GM23338 (cell line): ENCODE results near the gene DCAKD. TPM values are rescaled to one million over a fixed set of nuclear protein-coding genes. Genes with fewer than 3 reads are reported as not detected.

Source experiments
- ATAC-seq: fragments of 200-7000 bp; cut with Tn5 transposase; 3 replicates; pipeline ENCODE4 v1.9.1; 2020
- DNase-seq: peaks from one replicate; pipeline ENCODE4 v3.0.0-alpha.2; 2015; ENCODE audit warnings: low spot score
- H2AFZ ChIP-seq: fragments of 200-600 bp; sonication (generic); 2 replicates; pipeline ENCODE4 v1.8.0; 2016; ENCODE audit warnings: antibody characterized with exemption, mild to moderate bottlenecking, moderate library complexity
- H3F3A ChIP-seq: fragments of 200-600 bp; sonication (generic); replicated peaks from 2 replicates; pipeline ENCODE4 v1.8.0; 2017; ENCODE audit warnings: antibody characterized with exemption, mixed run types, low read depth
- H3K27ac ChIP-seq: fragments of 200-600 bp; sonication (generic); 2 replicates; pipeline ENCODE4 v1.6.1; 2016; ENCODE audit warnings: low read depth
- H3K27me3 ChIP-seq: fragments of 200-600 bp; sonication (generic); 2 replicates; pipeline ENCODE4 v1.8.0; 2016; ENCODE audit warnings: mild to moderate bottlenecking, mixed run types, moderate library complexity; ENCODE audit not compliant: insufficient read depth
- H3K36me3 ChIP-seq: fragments of 200-600 bp; sonication (generic); 2 replicates; pipeline ENCODE4 v1.8.0; 2016; ENCODE audit warnings: mild to moderate bottlenecking; ENCODE audit not compliant: insufficient read depth
- H3K4me1 ChIP-seq: fragments of 200-600 bp; sonication (generic); 2 replicates; pipeline ENCODE4 v1.8.0; 2016; ENCODE audit warnings: mild to moderate bottlenecking, moderate library complexity; ENCODE audit not compliant: insufficient read depth
- H3K4me2 ChIP-seq: fragments of 200-600 bp; sonication (generic); 2 replicates; pipeline ENCODE4 v1.7.1; 2017; ENCODE audit warnings: mixed run types
- H3K4me3 ChIP-seq: fragments of 200-600 bp; sonication (generic); 2 replicates; pipeline ENCODE4 v1.6.1; 2016; ENCODE audit warnings: mixed run types
- H3K79me2 ChIP-seq: fragments of 200-600 bp; sonication (generic); replicated peaks from 2 replicates; pipeline ENCODE4 v1.8.0; 2017; ENCODE audit warnings: mild to moderate bottlenecking; ENCODE audit not compliant: insufficient read depth
- H3K9me2 ChIP-seq: fragments of 200-600 bp; sonication (generic); 2 replicates; pipeline ENCODE4 v1.8.0; 2017; ENCODE audit not compliant: insufficient read depth
- H4K20me1 ChIP-seq: fragments of 200-600 bp; sonication (generic); replicated peaks from 2 replicates; pipeline ENCODE4 v1.8.0; 2017; ENCODE audit warnings: mild to moderate bottlenecking; ENCODE audit not compliant: insufficient read depth
- H3K27ac Mint-ChIP-seq: 2 replicates; pipeline ENCODE4 v1.8.0; 2020; ENCODE audit warnings: inconsistent platforms, mild to moderate bottlenecking, moderate library complexity, mixed read lengths
- H3K27me3 Mint-ChIP-seq: 3 replicates; pipeline ENCODE4 v1.8.0; 2022; ENCODE audit warnings: low read depth, mild to moderate bottlenecking, moderate library complexity, mixed read lengths, inconsistent platforms; ENCODE audit not compliant: insufficient read depth, poor library complexity
- H3K36me3 Mint-ChIP-seq: 3 replicates; pipeline ENCODE4 v1.8.0; 2021; ENCODE audit warnings: low read depth, mild to moderate bottlenecking, inconsistent platforms, moderate library complexity, mixed read lengths
- H3K4me1 Mint-ChIP-seq: 3 replicates; pipeline ENCODE4 v1.8.0; 2020; ENCODE audit warnings: mild to moderate bottlenecking, inconsistent platforms, mixed read lengths
- H3K4me3 Mint-ChIP-seq: 3 replicates; pipeline ENCODE4 v1.8.0; 2021; ENCODE audit warnings: moderate library complexity, mild to moderate bottlenecking, inconsistent platforms, mixed read lengths
- H3K9me3 Mint-ChIP-seq: 3 replicates; pipeline ENCODE4 v1.8.0; 2020; ENCODE audit warnings: moderate library complexity, mild to moderate bottlenecking, inconsistent platforms, mixed read lengths
- CREB1 ChIP-seq: fragments of 250-450 bp; sonication (Bioruptor Pico); IDR thresholded peaks from 2 replicates; pipeline ENCODE4 v1.5.0; 2020; ENCODE audit warnings: low read depth, mild to moderate bottlenecking, moderate library complexity
- EZH2 ChIP-seq: fragments of 200-600 bp; sonication (generic); IDR thresholded peaks from one replicate; pipeline ENCODE4 v1.8.0; 2017; ENCODE audit warnings: antibody characterized with exemption, mild to moderate bottlenecking, low read depth; ENCODE audit not compliant: unreplicated experiment
- EZH2phosphoT487 ChIP-seq: fragments of 200-600 bp; sonication (generic); IDR thresholded peaks from one replicate; pipeline ENCODE4 v1.8.1; 2018; ENCODE audit warnings: antibody characterized with exemption; ENCODE audit not compliant: unreplicated experiment
- JUNB ChIP-seq: IDR thresholded peaks from one replicate; pipeline ENCODE4 v1.6.1; 2016; ENCODE audit warnings: antibody characterized with exemption; ENCODE audit not compliant: unreplicated experiment
- NANOG ChIP-seq: IDR thresholded peaks from 2 replicates; pipeline ENCODE4 v1.6.1; 2016; ENCODE audit warnings: antibody characterized with exemption, borderline replicate concordance
- POLR2AphosphoS5 ChIP-seq: IDR thresholded peaks from 2 replicates; pipeline ENCODE4 v1.6.1; 2016; ENCODE audit warnings: antibody characterized with exemption, low read depth
- STAT1 ChIP-seq: IDR thresholded peaks from one replicate; pipeline ENCODE4 v1.6.1; 2016; ENCODE audit warnings: antibody characterized with exemption; ENCODE audit not compliant: unreplicated experiment
- ZNF114 ChIP-seq: fragments of 250-450 bp; sonication (Bioruptor Pico); IDR thresholded peaks from 2 replicates; pipeline ENCODE4 v1.5.0; 2020; ENCODE audit warnings: mild to moderate bottlenecking, moderate library complexity
- ZNF331 ChIP-seq: fragments of 250-450 bp; sonication (Bioruptor Pico); IDR thresholded peaks from 2 replicates; pipeline ENCODE4 v1.5.0; 2020; ENCODE audit warnings: low read depth, mild to moderate bottlenecking, moderate library complexity
- polyA plus RNA-seq: library from polyadenylated mRNA; unstranded; fragments of >200 nt; fragmentation: Nextera tagmentation; extraction: Ambion mirVana; gene quantifications from 2 replicates; pipeline ENCODE4 v1.2.1, GENCODE V29; 2016
- total RNA-seq: library from RNA; depleted of rRNA; stranded (reverse); fragments of >200 nt; shearing (Covaris generic); gene quantifications from 2 replicates; pipeline ENCODE4 v1.2.3, GENCODE V29; 2014
- TF ChIP-seq, protein P1 (sequence below): IDR thresholded peaks from 2 replicates; pipeline ENCODE4 v1.6.1; 2016; ENCODE audit warnings: antibody characterized with exemption
- TF ChIP-seq, protein P2 (sequence below), 2 experiments: fragments of 200-600 bp in 1 of 2; sonication (generic) in 1 of 2; conservative IDR thresholded peaks; 2 replicates each; pipeline versions ENCODE4 v1.5.1 to v1.6.1; 2016 to 2017; ENCODE audit warnings: antibody characterized with exemption in 2 of 2, low read depth in 2 of 2, mild to moderate bottlenecking in 2 of 2, moderate library complexity in 1 of 2
- TF ChIP-seq, protein P3 (sequence below): IDR thresholded peaks from one replicate; pipeline ENCODE4 v1.6.1; 2018; ENCODE audit warnings: antibody characterized with exemption; ENCODE audit not compliant: unreplicated experiment
- TF ChIP-seq, protein P4 (sequence below): fragments of 250-450 bp; sonication (Bioruptor Pico); IDR thresholded peaks from 2 replicates; pipeline ENCODE4 v1.5.0; 2020; ENCODE audit warnings: mild to moderate bottlenecking, moderate library complexity

DCAKD gene
- total and polyA plus RNA-seq, 2 experiments from 2014 or later, result 23.7 to 57.2 TPM

DNA sequence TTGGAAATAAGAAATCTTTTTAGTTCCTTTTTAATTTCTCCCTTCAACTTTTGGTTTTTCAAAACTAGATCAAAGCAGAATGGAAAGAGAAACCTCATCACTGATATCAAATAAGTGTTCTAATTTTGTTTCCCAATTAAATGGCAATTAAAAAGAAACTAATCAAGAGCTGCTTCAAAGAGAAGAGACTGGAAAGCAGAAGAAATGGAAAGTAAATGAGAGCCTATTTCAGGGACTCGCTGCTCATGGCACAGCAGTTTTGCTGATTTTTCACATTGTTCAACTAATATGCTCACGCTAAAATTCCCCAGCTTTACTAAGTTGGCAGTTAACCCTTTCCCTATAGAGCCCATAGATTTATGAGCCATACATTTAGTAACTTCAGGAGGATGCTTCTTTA lies 16.2 kb upstream of the DCAKD start:
- H2AFZ ChIP-seq, result no peak overlapping the region
- H4K20me1 ChIP-seq, result peaks cover 24% of the 10 kb centered on the region
- ATAC-seq, result no peak
- peaks cover 98% of the 10 kb centered on the region for H3K79me2 ChIP-seq
- Mint-ChIP-seq H3K4me3 (no peak overlapping the region), H3K27ac (no peak overlapping the region), H3K36me3 (peaks cover 36% of the 10 kb centered on the region), H3K27me3 (no peaks in the 10 kb centered on the region), H3K4me1 (no peaks in the 10 kb centered on the region), H3K9me3 (no peaks in the 10 kb centered on the region)
- H3K9me2 ChIP-seq, result no peaks in the 10 kb centered on the region
- 0 out of 2 replicates have a peak, but pooled peaks cover 4% of the 10 kb centered on the region for H3F3A ChIP-seq
- no peaks in the 10 kb centered on the region for H3K27me3 ChIP-seq
- H3K36me3 ChIP-seq, result peaks cover 10% of the 10 kb centered on the region; the same call in 1 of the 2 replicates
- no peak for DNase-seq
- no peak overlapping the region for H3K4me3 ChIP-seq
- TF ChIP-seq, protein P1, sequence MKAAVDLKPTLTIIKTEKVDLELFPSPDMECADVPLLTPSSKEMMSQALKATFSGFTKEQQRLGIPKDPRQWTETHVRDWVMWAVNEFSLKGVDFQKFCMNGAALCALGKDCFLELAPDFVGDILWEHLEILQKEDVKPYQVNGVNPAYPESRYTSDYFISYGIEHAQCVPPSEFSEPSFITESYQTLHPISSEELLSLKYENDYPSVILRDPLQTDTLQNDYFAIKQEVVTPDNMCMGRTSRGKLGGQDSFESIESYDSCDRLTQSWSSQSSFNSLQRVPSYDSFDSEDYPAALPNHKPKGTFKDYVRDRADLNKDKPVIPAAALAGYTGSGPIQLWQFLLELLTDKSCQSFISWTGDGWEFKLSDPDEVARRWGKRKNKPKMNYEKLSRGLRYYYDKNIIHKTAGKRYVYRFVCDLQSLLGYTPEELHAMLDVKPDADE, result no peak
- TF ChIP-seq, protein P2, sequence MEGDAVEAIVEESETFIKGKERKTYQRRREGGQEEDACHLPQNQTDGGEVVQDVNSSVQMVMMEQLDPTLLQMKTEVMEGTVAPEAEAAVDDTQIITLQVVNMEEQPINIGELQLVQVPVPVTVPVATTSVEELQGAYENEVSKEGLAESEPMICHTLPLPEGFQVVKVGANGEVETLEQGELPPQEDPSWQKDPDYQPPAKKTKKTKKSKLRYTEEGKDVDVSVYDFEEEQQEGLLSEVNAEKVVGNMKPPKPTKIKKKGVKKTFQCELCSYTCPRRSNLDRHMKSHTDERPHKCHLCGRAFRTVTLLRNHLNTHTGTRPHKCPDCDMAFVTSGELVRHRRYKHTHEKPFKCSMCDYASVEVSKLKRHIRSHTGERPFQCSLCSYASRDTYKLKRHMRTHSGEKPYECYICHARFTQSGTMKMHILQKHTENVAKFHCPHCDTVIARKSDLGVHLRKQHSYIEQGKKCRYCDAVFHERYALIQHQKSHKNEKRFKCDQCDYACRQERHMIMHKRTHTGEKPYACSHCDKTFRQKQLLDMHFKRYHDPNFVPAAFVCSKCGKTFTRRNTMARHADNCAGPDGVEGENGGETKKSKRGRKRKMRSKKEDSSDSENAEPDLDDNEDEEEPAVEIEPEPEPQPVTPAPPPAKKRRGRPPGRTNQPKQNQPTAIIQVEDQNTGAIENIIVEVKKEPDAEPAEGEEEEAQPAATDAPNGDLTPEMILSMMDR (conservative IDR thresholded peaks at IDR 0.05; ENCODE audit: low read depth in 2 of 2), result no peak
- no peak for TF ChIP-seq EZH2phosphoT487
- TF ChIP-seq, protein P3, sequence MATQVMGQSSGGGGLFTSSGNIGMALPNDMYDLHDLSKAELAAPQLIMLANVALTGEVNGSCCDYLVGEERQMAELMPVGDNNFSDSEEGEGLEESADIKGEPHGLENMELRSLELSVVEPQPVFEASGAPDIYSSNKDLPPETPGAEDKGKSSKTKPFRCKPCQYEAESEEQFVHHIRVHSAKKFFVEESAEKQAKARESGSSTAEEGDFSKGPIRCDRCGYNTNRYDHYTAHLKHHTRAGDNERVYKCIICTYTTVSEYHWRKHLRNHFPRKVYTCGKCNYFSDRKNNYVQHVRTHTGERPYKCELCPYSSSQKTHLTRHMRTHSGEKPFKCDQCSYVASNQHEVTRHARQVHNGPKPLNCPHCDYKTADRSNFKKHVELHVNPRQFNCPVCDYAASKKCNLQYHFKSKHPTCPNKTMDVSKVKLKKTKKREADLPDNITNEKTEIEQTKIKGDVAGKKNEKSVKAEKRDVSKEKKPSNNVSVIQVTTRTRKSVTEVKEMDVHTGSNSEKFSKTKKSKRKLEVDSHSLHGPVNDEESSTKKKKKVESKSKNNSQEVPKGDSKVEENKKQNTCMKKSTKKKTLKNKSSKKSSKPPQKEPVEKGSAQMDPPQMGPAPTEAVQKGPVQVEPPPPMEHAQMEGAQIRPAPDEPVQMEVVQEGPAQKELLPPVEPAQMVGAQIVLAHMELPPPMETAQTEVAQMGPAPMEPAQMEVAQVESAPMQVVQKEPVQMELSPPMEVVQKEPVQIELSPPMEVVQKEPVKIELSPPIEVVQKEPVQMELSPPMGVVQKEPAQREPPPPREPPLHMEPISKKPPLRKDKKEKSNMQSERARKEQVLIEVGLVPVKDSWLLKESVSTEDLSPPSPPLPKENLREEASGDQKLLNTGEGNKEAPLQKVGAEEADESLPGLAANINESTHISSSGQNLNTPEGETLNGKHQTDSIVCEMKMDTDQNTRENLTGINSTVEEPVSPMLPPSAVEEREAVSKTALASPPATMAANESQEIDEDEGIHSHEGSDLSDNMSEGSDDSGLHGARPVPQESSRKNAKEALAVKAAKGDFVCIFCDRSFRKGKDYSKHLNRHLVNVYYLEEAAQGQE, result no peak
- TF ChIP-seq, protein P4, sequence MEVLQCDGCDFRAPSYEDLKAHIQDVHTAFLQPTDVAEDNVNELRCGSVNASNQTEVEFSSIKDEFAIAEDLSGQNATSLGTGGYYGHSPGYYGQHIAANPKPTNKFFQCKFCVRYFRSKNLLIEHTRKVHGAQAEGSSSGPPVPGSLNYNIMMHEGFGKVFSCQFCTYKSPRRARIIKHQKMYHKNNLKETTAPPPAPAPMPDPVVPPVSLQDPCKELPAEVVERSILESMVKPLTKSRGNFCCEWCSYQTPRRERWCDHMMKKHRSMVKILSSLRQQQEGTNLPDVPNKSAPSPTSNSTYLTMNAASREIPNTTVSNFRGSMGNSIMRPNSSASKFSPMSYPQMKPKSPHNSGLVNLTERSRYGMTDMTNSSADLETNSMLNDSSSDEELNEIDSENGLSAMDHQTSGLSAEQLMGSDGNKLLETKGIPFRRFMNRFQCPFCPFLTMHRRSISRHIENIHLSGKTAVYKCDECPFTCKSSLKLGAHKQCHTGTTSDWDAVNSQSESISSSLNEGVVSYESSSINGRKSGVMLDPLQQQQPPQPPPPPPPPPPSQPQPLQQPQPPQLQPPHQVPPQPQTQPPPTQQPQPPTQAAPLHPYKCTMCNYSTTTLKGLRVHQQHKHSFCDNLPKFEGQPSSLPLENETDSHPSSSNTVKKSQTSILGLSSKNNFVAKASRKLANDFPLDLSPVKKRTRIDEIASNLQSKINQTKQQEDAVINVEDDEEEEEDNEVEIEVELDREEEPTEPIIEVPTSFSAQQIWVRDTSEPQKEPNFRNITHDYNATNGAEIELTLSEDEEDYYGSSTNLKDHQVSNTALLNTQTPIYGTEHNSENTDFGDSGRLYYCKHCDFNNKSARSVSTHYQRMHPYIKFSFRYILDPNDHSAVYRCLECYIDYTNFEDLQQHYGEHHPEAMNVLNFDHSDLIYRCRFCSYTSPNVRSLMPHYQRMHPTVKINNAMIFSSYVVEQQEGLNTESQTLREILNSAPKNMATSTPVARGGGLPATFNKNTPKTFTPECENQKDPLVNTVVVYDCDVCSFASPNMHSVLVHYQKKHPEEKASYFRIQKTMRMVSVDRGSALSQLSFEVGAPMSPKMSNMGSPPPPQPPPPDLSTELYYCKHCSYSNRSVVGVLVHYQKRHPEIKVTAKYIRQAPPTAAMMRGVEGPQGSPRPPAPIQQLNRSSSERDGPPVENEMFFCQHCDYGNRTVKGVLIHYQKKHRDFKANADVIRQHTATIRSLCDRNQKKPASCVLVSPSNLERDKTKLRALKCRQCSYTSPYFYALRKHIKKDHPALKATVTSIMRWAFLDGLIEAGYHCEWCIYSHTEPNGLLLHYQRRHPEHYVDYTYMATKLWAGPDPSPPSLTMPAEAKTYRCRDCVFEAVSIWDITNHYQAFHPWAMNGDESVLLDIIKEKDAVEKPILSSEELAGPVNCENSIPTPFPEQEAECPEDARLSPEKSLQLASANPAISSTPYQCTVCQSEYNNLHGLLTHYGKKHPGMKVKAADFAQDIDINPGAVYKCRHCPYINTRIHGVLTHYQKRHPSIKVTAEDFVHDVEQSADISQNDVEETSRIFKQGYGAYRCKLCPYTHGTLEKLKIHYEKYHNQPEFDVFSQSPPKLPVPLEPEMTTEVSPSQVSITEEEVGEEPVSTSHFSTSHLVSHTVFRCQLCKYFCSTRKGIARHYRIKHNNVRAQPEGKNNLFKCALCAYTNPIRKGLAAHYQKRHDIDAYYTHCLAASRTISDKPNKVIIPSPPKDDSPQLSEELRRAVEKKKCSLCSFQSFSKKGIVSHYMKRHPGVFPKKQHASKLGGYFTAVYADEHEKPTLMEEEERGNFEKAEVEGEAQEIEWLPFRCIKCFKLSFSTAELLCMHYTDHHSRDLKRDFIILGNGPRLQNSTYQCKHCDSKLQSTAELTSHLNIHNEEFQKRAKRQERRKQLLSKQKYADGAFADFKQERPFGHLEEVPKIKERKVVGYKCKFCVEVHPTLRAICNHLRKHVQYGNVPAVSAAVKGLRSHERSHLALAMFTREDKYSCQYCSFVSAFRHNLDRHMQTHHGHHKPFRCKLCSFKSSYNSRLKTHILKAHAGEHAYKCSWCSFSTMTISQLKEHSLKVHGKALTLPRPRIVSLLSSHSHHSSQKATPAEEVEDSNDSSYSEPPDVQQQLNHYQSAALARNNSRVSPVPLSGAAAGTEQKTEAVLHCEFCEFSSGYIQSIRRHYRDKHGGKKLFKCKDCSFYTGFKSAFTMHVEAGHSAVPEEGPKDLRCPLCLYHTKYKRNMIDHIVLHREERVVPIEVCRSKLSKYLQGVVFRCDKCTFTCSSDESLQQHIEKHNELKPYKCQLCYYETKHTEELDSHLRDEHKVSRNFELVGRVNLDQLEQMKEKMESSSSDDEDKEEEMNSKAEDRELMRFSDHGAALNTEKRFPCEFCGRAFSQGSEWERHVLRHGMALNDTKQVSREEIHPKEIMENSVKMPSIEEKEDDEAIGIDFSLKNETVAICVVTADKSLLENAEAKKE, result no peak
- no peak for TF ChIP-seq EZH2
- TF ChIP-seq STAT1, result no peak
- TF ChIP-seq JUNB, result no peak
- no peak for TF ChIP-seq NANOG
- no peak for TF ChIP-seq ZNF114 (CRISPR knock-in tag)
- TF ChIP-seq CREB1 (CRISPR knock-in tag), result no peak
- no peak for TF ChIP-seq POLR2AphosphoS5
- no peak for TF ChIP-seq ZNF331 (CRISPR knock-in tag)
- H3K27ac ChIP-seq, result no peak overlapping the region
- no peak overlapping the region for H3K4me2 ChIP-seq
- peaks cover under 1% of the 10 kb centered on the region; the same call in 1 of the 2 replicates for H3K4me1 ChIP-seq
